CD4-positive, alpha-beta T cell treated with Interleukin-6 for 4 hours (primary cell): ENCODE measurements around the gene MTNR1B.

ENCODE experiments used
- DNase-seq: peaks from one replicate; pipeline ENCODE4 v3.0.0-alpha.2; 2020; ENCODE audit warnings: mixed read lengths

MTNR1B gene

GRCh38 chr11:92969634-92970347, at the start of gene MTNR1B:
Gene MTNR1B (plus strand): TSS chr11:92969651. CDS start chr11:92969726, 75 bp downstream.
- no peak for DNase-seq

- no peak for DNase-seq
These were observed 49.1 kb upstream of the MTNR1B start for GRCh38 chr11:92920331-92920730.

- DNase-seq = no peak
These were observed 46.7 kb upstream of the MTNR1B start for GRCh38 chr11:92922731-92923130.

GRCh38 chr11:92929246-92929645, 40.2 kb upstream of the MTNR1B start:
- DNase-seq = no peak

- DNase-seq = no peak
These were observed 39.8 kb upstream of the MTNR1B start for GRCh38 chr11:92929653-92930052.

GRCh38 chr11:92931746-92932422, 37.6 kb upstream of the MTNR1B start:
- DNase-seq = no peak

- DNase-seq = no peak
These were observed 30.1 kb upstream of the MTNR1B start for GRCh38 chr11:92939305-92939704.

GRCh38 chr11:92941676-92942571, 27.5 kb upstream of the MTNR1B start:
- no peak for DNase-seq

GRCh38 chr11:92946707-92947106, 22.7 kb upstream of the MTNR1B start:
- DNase-seq = no peak

- no peak for DNase-seq
These were observed 21.3 kb upstream of the MTNR1B start for GRCh38 chr11:92948116-92948515.

GRCh38 chr11:92954003-92954402, 15.4 kb upstream of the MTNR1B start:
- no peak for DNase-seq

- no peak for DNase-seq
These were observed 13.6 kb upstream of the MTNR1B start for GRCh38 chr11:92955860-92956259.

- no peak for DNase-seq
These were observed 8.6 kb upstream of the MTNR1B start for GRCh38 chr11:92960886-92961285.

- DNase-seq = no peak
These were observed 7.0 kb upstream of the MTNR1B start for GRCh38 chr11:92962446-92962845.

- no peak for DNase-seq
These were observed 5.0 kb upstream of the MTNR1B start for GRCh38 chr11:92964471-92964870.

- no peak for DNase-seq
These were observed 4.3 kb upstream of the MTNR1B start for GRCh38 chr11:92965196-92965595.

GRCh38 chr11:92967178-92967577, 2.3 kb upstream of the MTNR1B start:
- no peak for DNase-seq

- DNase-seq = no peak
These were observed 1.6 kb upstream of the MTNR1B start for GRCh38 chr11:92967867-92968266.

- DNase-seq = no peak
These were observed 188 bp upstream of the MTNR1B start for GRCh38 chr11:92969293-92969633.

- no peak for DNase-seq
These were observed 2.8 kb downstream of the MTNR1B start for GRCh38 chr11:92972248-92972647.

GRCh38 chr11:92975285-92975684, 5.8 kb downstream of the MTNR1B start:
- DNase-seq = no peak

GRCh38 chr11:92976681-92977080, 7.2 kb downstream of the MTNR1B start:
- DNase-seq = no peak

- no peak for DNase-seq
These were observed 8.0 kb downstream of the MTNR1B start for GRCh38 chr11:92977401-92977800.
